Measurements from ENCODE around the gene RAG2. TPM values are rescaled to one million over a fixed set of nuclear protein-coding genes. Genes with fewer than 3 reads are reported as not detected.

Gene RAG2
- total and polyA plus RNA-seq, 2 experiments from 2014 or later: not detected

GRCh38 chr11:36590513-36590912 is 7.5 kb downstream of the RAG2 start:
- Histone ChIP-seq H3K4me1 (ENCODE audit: insufficient read depth) (no peaks in the 10 kb centered on the region), H3K4me2 (no peak overlapping the region), H3K9me2 (replicated peaks; ENCODE audit: insufficient read depth) (no peaks in the 10 kb centered on the region), H4K20me1 (ENCODE audit: insufficient read depth, poor library complexity, severe bottlenecking) (no peaks in the 10 kb centered on the region), H3K36me3 (replicated peaks; ENCODE audit: insufficient read depth, low read depth) (no peaks in the 10 kb centered on the region), H3K27ac (no peak overlapping the region), H2AFZ (no peak overlapping the region), H3K27me3 (peaks cover 29% of the 10 kb centered on the region), H3K9me3 (ENCODE audit: low read depth) (no peaks in the 10 kb centered on the region), H3K79me2 (peaks cover 5% of the 10 kb centered on the region), H3K4me3 (no peak overlapping the region)
- TF ChIP-seq EZH2phosphoT487 (IDR thresholded peaks at IDR 0.05; ENCODE audit: low read depth, severe bottlenecking, unreplicated experiment) (no peak), CTCF (IDR thresholded peaks at IDR 0.05; ENCODE audit: poor library complexity) (no peak), EZH2 (IDR thresholded peaks at IDR 0.05; ENCODE audit: borderline replicate concordance) (no peak)
- WGBS (ENCODE audit: low lambda C conversion rate, missing lambda C conversion rate): 65% methylated on average over 4 of the region's 4 CpGs
- no peak for DNase-seq (ENCODE audit: low spot score)

- no peak for TF ChIP-seq EZH2phosphoT487 (IDR thresholded peaks at IDR 0.05; ENCODE audit: low read depth, severe bottlenecking, unreplicated experiment)
- no peak for TF ChIP-seq CTCF (IDR thresholded peaks at IDR 0.05; ENCODE audit: poor library complexity)
- no peak for TF ChIP-seq EZH2 (IDR thresholded peaks at IDR 0.05; ENCODE audit: borderline replicate concordance)
- H2AFZ ChIP-seq: no peak overlapping the region
- no peaks in the 10 kb centered on the region for H3K9me2 ChIP-seq (replicated peaks; ENCODE audit: insufficient read depth)
- peaks cover 32% of the 10 kb centered on the region for H3K27me3 ChIP-seq
- H4K20me1 ChIP-seq (ENCODE audit: insufficient read depth, poor library complexity, severe bottlenecking): no peaks in the 10 kb centered on the region
- H3K36me3 ChIP-seq (replicated peaks; ENCODE audit: insufficient read depth, low read depth): no peaks in the 10 kb centered on the region
- H3K27ac ChIP-seq: no peak overlapping the region
- 58% methylated on average over 1 of the region's 1 CpG for WGBS (ENCODE audit: low lambda C conversion rate, missing lambda C conversion rate)
- H3K4me3 ChIP-seq: no peak overlapping the region
- H3K4me1 ChIP-seq (ENCODE audit: insufficient read depth): no peaks in the 10 kb centered on the region
- H3K79me2 ChIP-seq: no peaks in the 10 kb centered on the region
- DNase-seq (ENCODE audit: low spot score): no peak
- H3K9me3 ChIP-seq (ENCODE audit: low read depth): no peaks in the 10 kb centered on the region
- H3K4me2 ChIP-seq: no peak overlapping the region
Observed at GRCh38 chr11:36588099-36588498, 9.9 kb downstream of the RAG2 start.

DNA sequence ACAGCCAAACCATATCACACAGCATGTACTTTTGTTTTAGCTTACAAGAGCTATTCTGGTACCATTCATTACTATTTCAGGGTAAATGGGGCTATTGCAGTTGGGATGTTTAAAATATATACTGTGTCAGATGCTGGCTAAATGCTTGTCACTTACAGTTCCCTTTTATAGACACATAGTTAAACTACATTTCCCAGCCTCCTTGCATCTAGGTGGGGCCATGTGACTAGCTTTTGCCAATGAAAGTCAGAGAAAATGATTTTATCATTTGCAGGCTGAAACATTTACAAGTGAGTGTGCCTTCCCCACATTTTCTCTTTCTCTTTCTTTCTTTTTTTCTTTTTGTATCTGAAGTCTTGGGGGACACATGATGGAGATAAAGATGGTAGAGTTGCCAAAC is 11.5 kb downstream of the RAG2 start:
- no peak overlapping the region for H2AFZ ChIP-seq
- H3K9me2 ChIP-seq (replicated peaks; ENCODE audit: insufficient read depth): no peaks in the 10 kb centered on the region
- no peak for DNase-seq (ENCODE audit: low spot score)
- H3K27me3 ChIP-seq: peaks cover 32% of the 10 kb centered on the region
- no peak overlapping the region for H3K27ac ChIP-seq
- H3K36me3 ChIP-seq (replicated peaks; ENCODE audit: insufficient read depth, low read depth): no peaks in the 10 kb centered on the region
- no peaks in the 10 kb centered on the region for H4K20me1 ChIP-seq (ENCODE audit: insufficient read depth, poor library complexity, severe bottlenecking)
- H3K9me3 ChIP-seq (ENCODE audit: low read depth): no peaks in the 10 kb centered on the region
- no peaks in the 10 kb centered on the region for H3K79me2 ChIP-seq
- H3K4me1 ChIP-seq (ENCODE audit: insufficient read depth): no peaks in the 10 kb centered on the region
- TF ChIP-seq EZH2 (IDR thresholded peaks at IDR 0.05; ENCODE audit: borderline replicate concordance) (no peak), EZH2phosphoT487 (IDR thresholded peaks at IDR 0.05; ENCODE audit: low read depth, severe bottlenecking, unreplicated experiment) (no peak), CTCF (IDR thresholded peaks at IDR 0.05; ENCODE audit: poor library complexity) (no peak)
- no peak overlapping the region for H3K4me2 ChIP-seq
- H3K4me3 ChIP-seq: no peak overlapping the region

DNA sequence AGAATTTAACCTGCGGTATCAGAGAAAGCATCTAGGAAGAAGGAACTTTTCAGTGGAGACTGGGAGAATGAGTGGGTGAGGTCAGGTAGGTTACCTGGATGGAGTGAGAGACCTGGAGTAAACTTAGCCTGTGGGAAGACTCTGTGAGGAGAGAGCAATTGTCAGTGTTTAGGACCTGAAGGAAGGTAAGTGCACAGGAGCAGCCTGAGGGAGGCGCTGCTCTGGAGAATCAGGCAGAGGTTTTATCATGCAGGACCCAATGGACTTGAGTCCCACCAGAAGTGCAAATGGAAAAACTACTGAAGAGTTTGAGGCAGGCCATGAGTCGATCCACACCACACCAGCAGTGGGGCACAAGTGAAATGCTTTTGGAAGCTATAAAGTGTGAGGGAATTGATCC is 14.4 kb downstream of the RAG2 start:
- TF ChIP-seq EZH2 (IDR thresholded peaks at IDR 0.05; ENCODE audit: borderline replicate concordance) (no peak), EZH2phosphoT487 (IDR thresholded peaks at IDR 0.05; ENCODE audit: low read depth, severe bottlenecking, unreplicated experiment) (no peak), CTCF (IDR thresholded peaks at IDR 0.05; ENCODE audit: poor library complexity) (no peak)

More for the DNA sequence above, 14.4 kb downstream of the RAG2 start:
- H2AFZ ChIP-seq: no peak overlapping the region
- no peak for DNase-seq (ENCODE audit: low spot score)
- H3K79me2 ChIP-seq: no peaks in the 10 kb centered on the region
- no peaks in the 10 kb centered on the region for H3K4me1 ChIP-seq (ENCODE audit: insufficient read depth)
- H3K27ac ChIP-seq: no peak overlapping the region
- H3K9me3 ChIP-seq (ENCODE audit: low read depth): no peaks in the 10 kb centered on the region
- H3K9me2 ChIP-seq (replicated peaks; ENCODE audit: insufficient read depth): no peaks in the 10 kb centered on the region
- no peak overlapping the region for H3K4me3 ChIP-seq
- no peaks in the 10 kb centered on the region for H4K20me1 ChIP-seq (ENCODE audit: insufficient read depth, poor library complexity, severe bottlenecking)
- H3K36me3 ChIP-seq (replicated peaks; ENCODE audit: insufficient read depth, low read depth): no peaks in the 10 kb centered on the region
- H3K4me2 ChIP-seq: no peak overlapping the region
- H3K27me3 ChIP-seq: peaks cover 20% of the 10 kb centered on the region
- 75% methylated on average over 3 of the region's 3 CpGs for WGBS (ENCODE audit: low lambda C conversion rate, missing lambda C conversion rate)
